Stomach (tissue), 9 donors: Measurements from ENCODE around the gene PLOD2. TPM values are rescaled to one million over a fixed set of nuclear protein-coding genes. Genes with fewer than 3 reads are reported as not detected.

ENCODE experiments used
- DNase-seq, 2 donors: peaks; one replicate each; pipeline versions ENCODE4 v3.0.0 to v3.0.0-alpha.2; 2013 to 2019
- H3K27ac ChIP-seq, 5 donors: fragments of 200-600 bp in 4 of 5; sonication (generic) in 4 of 5; one replicate each; pipeline ENCODE4 v1.5.1; 2013 to 2019; ENCODE audit warnings: mild to moderate bottlenecking in 1 of 5, moderate library complexity in 1 of 5
- H3K27me3 ChIP-seq, 3 donors: fragments of 200-600 bp; sonication (generic); one replicate each; pipeline ENCODE4 v1.5.1; 2017 to 2019; ENCODE audit warnings: mixed run types in 1 of 3
- H3K36me3 ChIP-seq, 4 donors: fragments of 200-600 bp; sonication (generic); 1 replicate in 3 of 4; 2 replicates in 1 of 4; pipeline ENCODE4 v1.5.1; 2016 to 2019
- H3K4me1 ChIP-seq, 4 donors: fragments of 200-600 bp; sonication (generic); one replicate each; pipeline ENCODE4 v1.5.1; 2016 to 2019
- H3K4me3 ChIP-seq, 4 donors: fragments of 200-600 bp; sonication (generic) in 3 of 4; one replicate each; pipeline ENCODE4 v1.5.1; 2016 to 2019; ENCODE audit warnings: mild to moderate bottlenecking in 1 of 4
- H3K9me3 ChIP-seq, 4 donors: fragments of 200-600 bp; sonication (generic); one replicate each; pipeline ENCODE4 v1.5.1; 2016 to 2019
- EP300 ChIP-seq: sonication (generic); formaldehyde crosslinking; IDR thresholded peaks from one replicate; pipeline ENCODE4 v1.6.1; 2017; ENCODE audit warnings: antibody characterized with exemption
- POLR2A ChIP-seq, 4 donors: fragments of 450-650 bp; IDR thresholded peaks; one replicate each; pipeline ENCODE4 v1.6.1; 2016; ENCODE audit warnings: antibody characterized with exemption in 4 of 4, control low read depth in 2 of 4, mild to moderate bottlenecking in 1 of 4, moderate library complexity in 1 of 4
- POLR2AphosphoS5 ChIP-seq, 3 donors: sonication (generic); formaldehyde crosslinking; IDR thresholded peaks; one replicate each; pipeline ENCODE4 v1.6.1; 2016; ENCODE audit warnings: antibody characterized with exemption in 3 of 3
- WGBS, 5 donors: extraction: QIAGEN DNeasy Blood & Tissue Kit in 3 of 5; methylation state at CpG; one replicate each; pipeline versions ENCODE4 v1.1.5 to v1.1.7; 2013 to 2018; 5-methylcytosine and 5-hydroxymethylcytosine counted together
- intact Hi-C: fragments of 100-400 bp; cut with DNase I; formaldehyde crosslinking; loops from one replicate; pipeline ENCODE4 v1.15.1; 2023; ENCODE audit warnings: low total_unique reads
- polyA plus RNA-seq, 3 donors: library from polyadenylated mRNA; stranded (reverse); fragments of 200-250 nt; gene quantifications; one replicate each; pipeline ENCODE4 v1.2.3, GENCODE V29; 2013
- total RNA-seq, 5 donors: library from RNA; depleted of rRNA; stranded (reverse); fragments of >200 nt; gene quantifications; one replicate each; pipeline versions ENCODE4 v1.1.0 to v1.2.3, GENCODE V29; 2014 to 2016
- TF ChIP-seq, protein P1 (sequence below), 7 experiments: fragments of 450-650 bp in 4 of 7; fragments of 200-600 bp in 3 of 7; sonication (generic) in 3 of 7; IDR thresholded peaks; one replicate each; pipeline ENCODE4 v1.5.1; 2016 to 2019; ENCODE audit warnings: antibody characterized with exemption in 7 of 7, control low read depth in 2 of 7, mild to moderate bottlenecking in 1 of 7
- donor health status: healthy with polysubstance abuse.
- donor health status: Bipolar disorder and iron deficiency.
- donor health status: healthy.

PLOD2 gene
- total and polyA plus RNA-seq, 8 donors: 18.1 to 99.5 (median 43.0) TPM

DNA sequence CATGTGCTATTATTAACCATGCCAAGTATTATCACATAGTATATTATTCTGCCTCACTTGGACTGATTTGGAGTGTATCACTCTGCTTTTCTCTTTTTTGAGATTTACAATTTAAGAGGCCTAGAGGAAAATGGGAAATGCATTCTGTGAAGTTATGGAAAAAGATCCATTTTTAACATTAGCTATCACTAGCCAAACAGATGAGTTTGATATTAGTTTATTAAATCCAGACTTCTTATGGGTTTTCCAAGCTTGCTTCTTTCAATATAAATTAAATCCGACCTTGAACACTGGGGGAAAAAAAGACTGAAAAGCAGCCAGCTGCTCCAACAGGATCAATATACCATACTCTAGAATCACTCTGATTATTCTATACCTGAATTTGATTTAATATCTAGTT is 30.1 kb upstream of the PLOD2 start:
- Histone ChIP-seq H3K4me1 (peaks cover 0 to 20% (median 11%) of the 10 kb centered on the region in 4 donors), H3K27me3 (no peaks in the 10 kb centered on the region), H3K36me3 (peaks cover 0 to 14% (median 8%) of the 10 kb centered on the region in 4 donors), H3K27ac (no peak overlapping the region), H3K4me3 (no peak overlapping the region), H3K9me3 (no peaks in the 10 kb centered on the region)
- intact Hi-C loops: no loop called here
- no peak for DNase-seq
- TF ChIP-seq POLR2A (IDR thresholded peaks at IDR 0.05): no peak
- TF ChIP-seq, protein P1, sequence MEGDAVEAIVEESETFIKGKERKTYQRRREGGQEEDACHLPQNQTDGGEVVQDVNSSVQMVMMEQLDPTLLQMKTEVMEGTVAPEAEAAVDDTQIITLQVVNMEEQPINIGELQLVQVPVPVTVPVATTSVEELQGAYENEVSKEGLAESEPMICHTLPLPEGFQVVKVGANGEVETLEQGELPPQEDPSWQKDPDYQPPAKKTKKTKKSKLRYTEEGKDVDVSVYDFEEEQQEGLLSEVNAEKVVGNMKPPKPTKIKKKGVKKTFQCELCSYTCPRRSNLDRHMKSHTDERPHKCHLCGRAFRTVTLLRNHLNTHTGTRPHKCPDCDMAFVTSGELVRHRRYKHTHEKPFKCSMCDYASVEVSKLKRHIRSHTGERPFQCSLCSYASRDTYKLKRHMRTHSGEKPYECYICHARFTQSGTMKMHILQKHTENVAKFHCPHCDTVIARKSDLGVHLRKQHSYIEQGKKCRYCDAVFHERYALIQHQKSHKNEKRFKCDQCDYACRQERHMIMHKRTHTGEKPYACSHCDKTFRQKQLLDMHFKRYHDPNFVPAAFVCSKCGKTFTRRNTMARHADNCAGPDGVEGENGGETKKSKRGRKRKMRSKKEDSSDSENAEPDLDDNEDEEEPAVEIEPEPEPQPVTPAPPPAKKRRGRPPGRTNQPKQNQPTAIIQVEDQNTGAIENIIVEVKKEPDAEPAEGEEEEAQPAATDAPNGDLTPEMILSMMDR (IDR thresholded peaks at IDR 0.05): no peak
- TF ChIP-seq EP300: no peak
- no peak for TF ChIP-seq POLR2AphosphoS5 (IDR thresholded peaks at IDR 0.05)
- 78 to 90% (median 84%) methylated on average over 1 of the region's 1 CpG for WGBS, 5 donors

DNA sequence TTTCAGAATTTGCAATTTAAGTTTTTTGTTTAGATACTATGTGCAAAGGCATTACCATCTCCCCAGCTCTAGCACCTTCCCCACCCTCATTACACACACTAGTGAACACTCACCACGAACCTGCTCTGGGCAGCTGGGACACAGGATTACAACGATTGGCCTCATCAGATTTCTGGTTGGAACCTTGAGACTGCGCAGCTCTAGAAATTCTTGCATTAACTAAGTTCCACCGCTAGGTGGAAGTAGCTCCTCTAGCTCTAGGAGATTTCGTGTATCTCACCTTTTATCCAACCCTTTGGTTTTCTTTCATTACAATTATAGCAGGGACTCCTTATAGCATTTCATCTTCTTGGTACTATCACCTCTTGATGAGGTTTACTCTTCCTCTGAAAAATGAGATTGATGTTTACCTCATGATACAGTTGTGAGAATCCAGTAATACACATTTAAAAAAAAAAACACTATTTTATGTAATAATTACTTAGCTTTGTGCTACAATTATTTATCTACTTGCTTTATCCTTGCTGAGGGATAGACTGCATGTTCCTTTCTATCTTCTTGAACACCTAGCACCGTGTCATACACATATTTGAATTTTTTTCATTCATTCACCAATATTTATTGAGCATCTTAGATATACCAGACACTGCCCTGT is 28.7 kb upstream of the PLOD2 start:
- no peak overlapping the region for H3K27ac ChIP-seq
- no peaks in the 10 kb centered on the region for H3K9me3 ChIP-seq
- WGBS, 5 donors: 4 to 7% (median 6%) methylated on average over 6 of the region's 6 CpGs
- H3K4me1 ChIP-seq: peaks cover 0 to 16% (median 3%) of the 10 kb centered on the region in 4 donors
- intact Hi-C loops: loop anchor here (5.0 kb wide), 1 partner anchor 127 kb away; no protein-coding TSS in a partner anchor
- no peak overlapping the region for H3K4me3 ChIP-seq
- TF ChIP-seq EP300: no peak
- no peak for TF ChIP-seq POLR2A (IDR thresholded peaks at IDR 0.05)
- TF ChIP-seq, protein P1 (IDR thresholded peaks at IDR 0.05): peak in 5 of 7 experiments; percentile 17 to 75 (median 69)
- peak in 1 of 3 donors; percentile 5 for TF ChIP-seq POLR2AphosphoS5 (IDR thresholded peaks at IDR 0.05)
- H3K27me3 ChIP-seq: no peaks in the 10 kb centered on the region
- peaks cover 0 to 14% (median 8%) of the 10 kb centered on the region in 4 donors for H3K36me3 ChIP-seq
- DNase-seq: peak in 1 of 2 donors; percentile 78

DNA sequence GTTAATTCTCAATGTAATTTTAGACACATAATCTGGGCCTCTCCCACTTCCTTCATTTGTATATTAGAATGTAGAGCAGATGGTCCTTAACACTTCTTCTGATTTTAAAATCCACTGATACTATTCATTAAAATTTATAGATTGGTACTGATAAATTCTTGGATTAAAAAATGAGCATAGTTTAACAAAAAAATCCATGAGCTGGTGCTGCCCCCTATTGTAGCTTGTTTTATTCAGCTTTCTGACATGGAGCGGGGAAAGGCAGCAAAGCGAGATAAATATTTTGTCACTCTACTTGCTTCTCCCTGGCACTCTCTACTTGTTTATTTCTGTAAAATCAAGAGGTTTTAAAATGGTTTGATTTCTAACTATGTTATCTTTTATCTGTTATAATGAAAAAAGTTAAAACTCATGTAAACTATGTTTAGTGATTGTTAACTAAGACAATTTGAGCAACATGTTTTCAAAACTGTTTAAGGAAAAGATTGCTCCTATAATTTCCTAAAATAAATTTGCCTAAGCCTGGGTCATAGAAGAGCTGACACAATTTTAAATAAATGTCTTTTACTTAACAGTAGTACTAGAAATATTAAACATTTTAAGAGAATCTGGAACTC is 26.5 kb upstream of the PLOD2 start:
- H3K27ac ChIP-seq: no peak overlapping the region
- H3K4me1 ChIP-seq: peaks cover 0 to 18% (median 3%) of the 10 kb centered on the region in 4 donors
- intact Hi-C loops: loop anchor here (5.0 kb wide), 1 partner anchor 125 kb away; no protein-coding TSS in a partner anchor
- DNase-seq: peak in 1 of 2 donors; percentile 60
- no peaks in the 10 kb centered on the region for H3K36me3 ChIP-seq
- H3K27me3 ChIP-seq: no peaks in the 10 kb centered on the region
- no peak overlapping the region for H3K4me3 ChIP-seq
- no peaks in the 10 kb centered on the region for H3K9me3 ChIP-seq
- TF ChIP-seq POLR2A (IDR thresholded peaks at IDR 0.05): no peak
- no peak for TF ChIP-seq EP300
- TF ChIP-seq, protein P1 (IDR thresholded peaks at IDR 0.05): peak in 4 of 7 experiments; percentile 33 to 63 (median 51)
- 13 to 47% (median 28%) methylated on average over 2 of the region's 2 CpGs for WGBS, 5 donors

DNA sequence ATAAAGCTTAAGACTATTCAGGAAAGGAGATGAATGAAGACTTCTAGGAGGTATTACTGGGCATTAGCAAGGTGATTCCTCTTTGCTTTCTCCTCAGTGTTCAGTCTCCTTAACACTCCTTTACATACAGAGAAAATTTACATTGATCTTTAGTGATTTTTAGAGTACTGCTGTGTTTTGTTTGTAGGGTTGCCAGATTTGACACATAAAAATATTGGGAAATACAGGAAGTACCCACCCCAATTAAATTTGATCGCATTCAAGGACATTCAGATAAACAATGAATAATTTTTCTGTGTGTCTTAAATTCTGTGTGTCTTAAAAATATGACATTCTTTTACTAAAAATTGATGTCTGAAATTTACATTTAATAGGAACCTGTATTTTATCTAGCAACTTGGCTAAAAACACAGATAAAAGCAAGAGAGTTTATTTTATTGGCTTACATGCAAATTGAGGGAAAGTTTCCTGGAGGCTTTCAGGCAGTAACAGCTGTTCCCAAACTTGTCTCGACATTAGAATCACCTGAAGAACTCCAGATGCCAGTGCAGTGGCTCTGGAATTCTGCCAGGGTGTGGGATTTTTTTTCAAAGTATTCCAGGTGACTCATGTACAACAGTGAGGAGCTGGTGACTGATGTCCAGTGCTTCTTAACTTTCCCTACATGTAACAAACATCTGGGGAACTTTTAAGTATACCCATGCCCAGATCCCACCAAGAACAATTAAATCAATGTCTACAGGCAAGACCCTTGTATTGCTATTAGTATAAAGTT is 23.4 kb upstream of the PLOD2 start:
- no peaks in the 10 kb centered on the region for H3K9me3 ChIP-seq
- no peak overlapping the region for H3K27ac ChIP-seq
- intact Hi-C loops: loop anchor here (5.0 kb wide), 1 partner anchor 122 kb away; no protein-coding TSS in a partner anchor
- no peaks in the 10 kb centered on the region for H3K27me3 ChIP-seq
- H3K4me3 ChIP-seq: no peak overlapping the region
- no peaks in the 10 kb centered on the region for H3K36me3 ChIP-seq
- WGBS, 5 donors: 42 to 51% (median 44%) methylated on average over 2 of the region's 2 CpGs
- TF ChIP-seq POLR2A (IDR thresholded peaks at IDR 0.05) (no peak), POLR2AphosphoS5 (IDR thresholded peaks at IDR 0.05) (peak in 1 of 3 donors; percentile 22), EP300 (no peak)
- TF ChIP-seq, protein P1 (IDR thresholded peaks at IDR 0.05): no peak
- peak; percentile 39 to 61 for DNase-seq
- peaks cover 0 to 18% (median 1%) of the 10 kb centered on the region in 4 donors for H3K4me1 ChIP-seq
